GM12878 (cell line): ENCODE measurements around the gene CEBPB.

Experiments used
- ATF3 ChIP-seq: IDR thresholded peaks from 2 replicates; pipeline ENCODE4 v1.6.1; 2011; ENCODE audit warnings: low read depth, mild to moderate bottlenecking, low read length, moderate library complexity, borderline replicate concordance; ENCODE audit errors: extremely low read depth
- TBL1XR1 ChIP-seq: IDR thresholded peaks from 2 replicates; pipeline ENCODE4 v1.6.1; 2012; ENCODE audit warnings: low read depth, low read length, improper control_type of control experiment

- TF ChIP-seq ATF3 (no peak), TBL1XR1 (no peak)
Measured at GRCh38 chr20:50232651-50233324, 42.2 kb downstream of the CEBPB start.
